IMR-90 (cell line): ENCODE measurements around the gene IQSEC1. TPM values are rescaled to one million over a fixed set of nuclear protein-coding genes. Genes with fewer than 3 reads are reported as not detected.

Experiments used
- ATAC-seq: fragments of 200-7000 bp; cut with Tn5 transposase; 2 replicates; pipeline ENCODE4 v1.9.1; 2020; ENCODE audit warnings: low read depth, mild to moderate bottlenecking, moderate library complexity
- BruUV-seq: library from RNA; stranded (reverse); fragments of 400-500 nt; replicated peaks from 2 replicates; lab custom pipeline; 2021; lab: Mats Ljungman, UMichigan
- CTCF ChIA-PET: fragments of 300-600 bp; formaldehyde crosslinking; extraction: SDS; loops from one replicate; lab custom pipeline; 2021; ENCODE audit warnings: antibody characterized with exemption; lab: Yijun Ruan, JAX
- POLR2A ChIA-PET: fragments of 300-600 bp; sonication (Branson Sonifier 250); formaldehyde crosslinking; loops from one replicate; lab custom pipeline; 2022; ENCODE audit warnings: antibody characterized with exemption; ENCODE audit not compliant: unreplicated experiment; lab: Charles Lee
- DNase-seq: peaks from one replicate; pipeline ENCODE4 v3.0.0; 2013
- H2AFZ ChIP-seq: replicated peaks from 2 replicates; pipeline ENCODE3; 2013; ENCODE audit warnings: low read length, mild to moderate bottlenecking; ENCODE audit not compliant: poor library complexity
- H2AK5ac ChIP-seq: 2 replicates; pipeline ENCODE4 v1.6.1; 2013; ENCODE audit warnings: low read depth, low read length, inconsistent platforms
- H2AK9ac ChIP-seq: replicated peaks from 2 replicates; pipeline ENCODE3; 2013; ENCODE audit warnings: mild to moderate bottlenecking, low read depth, low read length, moderate library complexity; ENCODE audit not compliant: poor library complexity
- H2BK120ac ChIP-seq: 2 replicates; pipeline ENCODE4 v1.6.1; 2013; ENCODE audit warnings: low read depth, low read length, inconsistent platforms
- H2BK15ac ChIP-seq: 3 replicates; pipeline ENCODE4 v1.6.1; 2013; ENCODE audit warnings: low read depth, low read length, inconsistent platforms
- H2BK20ac ChIP-seq: 2 replicates; pipeline ENCODE4 v1.6.1; 2013; ENCODE audit warnings: low read depth, mild to moderate bottlenecking, inconsistent platforms, low read length, moderate library complexity
- H2BK5ac ChIP-seq: 2 replicates; pipeline ENCODE4 v1.6.1; 2013; ENCODE audit warnings: mild to moderate bottlenecking, low read depth, low read length, inconsistent platforms; ENCODE audit not compliant: poor library complexity, severe bottlenecking
- H3K14ac ChIP-seq: replicated peaks from 2 replicates; pipeline ENCODE4 v1.6.1; 2013; ENCODE audit warnings: low read depth, low read length, inconsistent platforms
- H3K18ac ChIP-seq: 2 replicates; pipeline ENCODE4 v1.6.1; 2013; ENCODE audit warnings: low read depth, low read length, control low read depth
- H3K23ac ChIP-seq: 2 replicates; pipeline ENCODE4 v1.6.1; 2013; ENCODE audit warnings: low read depth, low read length, inconsistent platforms
- H3K27ac ChIP-seq: 2 replicates; pipeline ENCODE4 v1.5.1; 2013; ENCODE audit warnings: mild to moderate bottlenecking, control low read depth, low read length; ENCODE audit not compliant: insufficient read depth
- H3K27me3 ChIP-seq: 2 replicates; pipeline ENCODE4 v1.6.1; 2013; ENCODE audit warnings: low read length; ENCODE audit not compliant: control insufficient read depth, insufficient read depth
- H3K36me3 ChIP-seq: 2 replicates; pipeline ENCODE4 v1.6.1; 2013; ENCODE audit warnings: low read length, mixed read lengths; ENCODE audit not compliant: control insufficient read depth, insufficient read depth
- H3K4ac ChIP-seq: 2 replicates; pipeline ENCODE4 v1.6.1; 2013; ENCODE audit warnings: low read depth, low read length, inconsistent platforms
- H3K4me1 ChIP-seq: 2 replicates; pipeline ENCODE4 v1.6.1; 2013; ENCODE audit warnings: low read length, mixed read lengths; ENCODE audit not compliant: control insufficient read depth, insufficient read depth
- H3K4me2 ChIP-seq: 2 replicates; pipeline ENCODE4 v1.6.1; 2013; ENCODE audit warnings: low read depth, mild to moderate bottlenecking, control low read depth, low read length, moderate library complexity
- H3K4me3 ChIP-seq: 2 replicates; pipeline ENCODE4 v1.5.1; 2013; ENCODE audit warnings: low read depth, mild to moderate bottlenecking, control low read depth, low read length, moderate library complexity; ENCODE audit not compliant: insufficient read depth
- H3K56ac ChIP-seq: 2 replicates; pipeline ENCODE4 v1.6.1; 2013; ENCODE audit warnings: low read length, inconsistent platforms; ENCODE audit not compliant: insufficient read depth; ENCODE audit errors: extremely low read depth
- H3K79me1 ChIP-seq, 2 experiments: 2 replicates each; pipeline ENCODE4 v1.6.1; 2013; ENCODE audit warnings: low read length in 2 of 2, inconsistent platforms in 1 of 2, low read depth in 1 of 2
- H3K9ac ChIP-seq: 2 replicates; pipeline ENCODE4 v1.6.1; 2013; ENCODE audit warnings: low read depth, low read length, control low read depth
- H3K9me1 ChIP-seq: 2 replicates; pipeline ENCODE4 v1.6.1; 2013; ENCODE audit warnings: low read length, inconsistent platforms; ENCODE audit not compliant: insufficient read depth
- H3K9me3 ChIP-seq: 2 replicates; pipeline ENCODE4 v1.6.1; 2013; ENCODE audit warnings: low read length; ENCODE audit not compliant: control insufficient read depth, insufficient read depth
- H4K20me1 ChIP-seq: 2 replicates; pipeline ENCODE4 v1.6.1; 2013; ENCODE audit warnings: low read length, inconsistent platforms; ENCODE audit not compliant: insufficient read depth
- H4K5ac ChIP-seq: 2 replicates; pipeline ENCODE4 v1.6.1; 2013; ENCODE audit warnings: mild to moderate bottlenecking, low read depth, low read length, control low read depth
- H4K8ac ChIP-seq, 2 experiments: 2 replicates each; pipeline ENCODE4 v1.6.1; 2013; ENCODE audit warnings: low read depth in 2 of 2, low read length in 2 of 2, control low read depth in 1 of 2, inconsistent platforms in 1 of 2
- H4K91ac ChIP-seq: 2 replicates; pipeline ENCODE4 v1.6.1; 2013; ENCODE audit warnings: low read depth, low read length, inconsistent platforms; ENCODE audit not compliant: insufficient read depth
- BHLHE40 ChIP-seq: fragments of 150-350 bp; IDR thresholded peaks from 2 replicates; pipeline ENCODE4 v1.6.1; 2016; ENCODE audit warnings: mild to moderate bottlenecking, low read depth, low read length
- CHD1 ChIP-seq: IDR thresholded peaks from 2 replicates; pipeline ENCODE4 v1.6.1; 2012; ENCODE audit warnings: low read depth, low read length, improper control_type of control experiment
- ELK1 ChIP-seq: fragments of 150-350 bp; IDR thresholded peaks from 2 replicates; pipeline ENCODE4 v1.6.1; 2016; ENCODE audit warnings: low read depth, mild to moderate bottlenecking, low read length, moderate library complexity, borderline replicate concordance
- MAFK ChIP-seq: IDR thresholded peaks from 2 replicates; pipeline ENCODE4 v1.6.1; 2012; ENCODE audit warnings: low read depth, low read length, improper control_type of control experiment
- MAZ ChIP-seq: IDR thresholded peaks from 2 replicates; pipeline ENCODE4 v1.6.1; 2012; ENCODE audit warnings: low read depth, mild to moderate bottlenecking, low read length, improper control_type of control experiment, moderate library complexity, borderline replicate concordance
- MXI1 ChIP-seq: IDR thresholded peaks from 2 replicates; pipeline ENCODE4 v1.6.1; 2012; ENCODE audit warnings: low read depth, mild to moderate bottlenecking, low read length, moderate library complexity, borderline replicate concordance
- NFE2L2 ChIP-seq: fragments of 150-350 bp; IDR thresholded peaks from 2 replicates; pipeline ENCODE4 v1.6.1; 2016; ENCODE audit warnings: low read depth, mild to moderate bottlenecking, low read length
- POLR2A ChIP-seq: IDR thresholded peaks from 2 replicates; pipeline ENCODE4 v1.6.1; 2012; ENCODE audit warnings: mild to moderate bottlenecking, low read depth, low read length
- RAD21 ChIP-seq: IDR thresholded peaks from 2 replicates; pipeline ENCODE4 v1.6.1; 2012; ENCODE audit warnings: low read length, improper control_type of control experiment
- SMC3 ChIP-seq: fragments of 150-350 bp; IDR thresholded peaks from 2 replicates; pipeline ENCODE4 v1.6.1; 2016; ENCODE audit warnings: low read depth, mild to moderate bottlenecking, antibody characterized with exemption, low read length, moderate library complexity
- WGBS, 2 experiments: methylation state at CpG; one replicate each; pipeline versions ENCODE4 v1.1.5 to v1.1.7; 2013; ENCODE audit warnings: missing lambda C conversion rate in 2 of 2; ENCODE audit not compliant: insufficient read length in 1 of 2; ENCODE audit errors: extremely low coverage in 2 of 2; 5-methylcytosine and 5-hydroxymethylcytosine counted together
- dilution Hi-C: fragments of 300-500 bp; cut with HindIII; formaldehyde crosslinking; loops from one replicate; pipeline ENCODE4 v1.14.3; 2018; ENCODE audit warnings: low sequenced_read_pairs; ENCODE audit not compliant: unreplicated experiment
- in situ Hi-C: fragments of 300-500 bp; cut with MboI; formaldehyde crosslinking; loops from 3 replicates; pipeline ENCODE4 v1.14.3; 2019; ENCODE audit warnings: low sequenced_read_pairs, inconsistent platforms, mixed read lengths
- intact Hi-C: fragments of 100-400 bp; cut with micrococcal nuclease; formaldehyde crosslinking; loops from 2 replicates; pipeline ENCODE4 v1.10.0; 2022
- polyA plus RNA-seq, 3 experiments: library from polyadenylated mRNA; depleted of rRNA; stranded (reverse); fragments of >200 nt; gene quantifications; 2 replicates each; pipeline ENCODE4 v1.2.3, GENCODE V29; 2012; ENCODE audit warnings: low replicate concordance in 1 of 3
- total RNA-seq: library from RNA; depleted of rRNA; stranded (reverse); fragments of >200 nt; gene quantifications from 2 replicates; pipeline ENCODE4 v1.2.3, GENCODE V29; 2012
- TF ChIP-seq, protein P1 (sequence below): conservative IDR thresholded peaks from 2 replicates; pipeline ENCODE4 v1.5.1; 2012; ENCODE audit warnings: mild to moderate bottlenecking, low read depth, low read length, improper control_type of control experiment

The IQSEC1 gene
- total and polyA plus RNA-seq, 2 of the 4 experiments (the other 2 are of a cell fraction): 5.9 to 11.9 TPM

- no TSS peak for BruUV-seq
- H2BK5ac ChIP-seq: no peak overlapping the region
- H3K4me3 ChIP-seq: no peak overlapping the region
- no peak overlapping the region for H3K14ac ChIP-seq
- no peak overlapping the region for H2AK5ac ChIP-seq
- H3K4me1 ChIP-seq: no peaks in the 10 kb centered on the region
- no peaks in the 10 kb centered on the region for H3K27me3 ChIP-seq
- H2BK120ac ChIP-seq: no peak overlapping the region
- dilution Hi-C loops: no loop called here
- ATAC-seq (no peak), DNase-seq (no peak)
- in situ Hi-C loops: no loop called here
- H4K5ac ChIP-seq: no peak overlapping the region
- no peak overlapping the region for H3K27ac ChIP-seq
- ChIA-PET POLR2A (no interaction called here), CTCF (interaction anchor here (1.0 kb wide), 1 partner anchor 12 kb away, joined by 3 read pairs; no protein-coding TSS in a partner anchor)
- H3K18ac ChIP-seq: no peak overlapping the region
- no peak for TF ChIP-seq NFE2L2
- no peak for TF ChIP-seq CHD1
- no peak for TF ChIP-seq ELK1
- TF ChIP-seq POLR2A: no peak
- TF ChIP-seq BHLHE40: no peak
- TF ChIP-seq RAD21: no peak
- TF ChIP-seq MAZ: no peak
- TF ChIP-seq MAFK: no peak
- TF ChIP-seq SMC3: no peak
- TF ChIP-seq, protein P1, sequence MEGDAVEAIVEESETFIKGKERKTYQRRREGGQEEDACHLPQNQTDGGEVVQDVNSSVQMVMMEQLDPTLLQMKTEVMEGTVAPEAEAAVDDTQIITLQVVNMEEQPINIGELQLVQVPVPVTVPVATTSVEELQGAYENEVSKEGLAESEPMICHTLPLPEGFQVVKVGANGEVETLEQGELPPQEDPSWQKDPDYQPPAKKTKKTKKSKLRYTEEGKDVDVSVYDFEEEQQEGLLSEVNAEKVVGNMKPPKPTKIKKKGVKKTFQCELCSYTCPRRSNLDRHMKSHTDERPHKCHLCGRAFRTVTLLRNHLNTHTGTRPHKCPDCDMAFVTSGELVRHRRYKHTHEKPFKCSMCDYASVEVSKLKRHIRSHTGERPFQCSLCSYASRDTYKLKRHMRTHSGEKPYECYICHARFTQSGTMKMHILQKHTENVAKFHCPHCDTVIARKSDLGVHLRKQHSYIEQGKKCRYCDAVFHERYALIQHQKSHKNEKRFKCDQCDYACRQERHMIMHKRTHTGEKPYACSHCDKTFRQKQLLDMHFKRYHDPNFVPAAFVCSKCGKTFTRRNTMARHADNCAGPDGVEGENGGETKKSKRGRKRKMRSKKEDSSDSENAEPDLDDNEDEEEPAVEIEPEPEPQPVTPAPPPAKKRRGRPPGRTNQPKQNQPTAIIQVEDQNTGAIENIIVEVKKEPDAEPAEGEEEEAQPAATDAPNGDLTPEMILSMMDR: no peak
- no peak for TF ChIP-seq MXI1
- no peak overlapping the region for H2AK9ac ChIP-seq
- no peak overlapping the region for H3K56ac ChIP-seq
- no peak overlapping the region for H3K4ac ChIP-seq
- H2AFZ ChIP-seq: no peak overlapping the region
- no peak overlapping the region for H4K8ac ChIP-seq
- H3K79me1 ChIP-seq: no peaks in the 10 kb centered on the region
- H3K36me3 ChIP-seq: peaks cover 66% of the 10 kb centered on the region
- intact Hi-C loops: no loop called here
- no peak overlapping the region for H3K9ac ChIP-seq
- no peaks in the 10 kb centered on the region for H4K20me1 ChIP-seq
- no peak overlapping the region for H3K23ac ChIP-seq
- no peak overlapping the region for H4K91ac ChIP-seq
- H3K9me1 ChIP-seq: no peaks in the 10 kb centered on the region
- no peaks in the 10 kb centered on the region for H3K9me3 ChIP-seq
- H2BK20ac ChIP-seq: no peak overlapping the region
- H2BK15ac ChIP-seq: no peak overlapping the region
- 100% methylated on average over 1 of the region's 20 CpGs; no CpG with 5 or more reads in 1 of the 2 experiments for WGBS, 2 experiments
- no peak overlapping the region for H3K4me2 ChIP-seq
Measured at GRCh38 chr3:12906141-12906915, 166.9 kb downstream of the IQSEC1 start.
